Activated CD4-positive, alpha-beta T cell treated with anti-CD3 and anti-CD28 coated beads, Interleukin-10, Interleukin-2, amounts not matched to agents 100 ng/mL and 50 ng/mL, durations not matched to agents 16 hours and 8 hours (primary cell): ENCODE measurements around the gene NEDD9.

Experiments
- DNase-seq: peaks from one replicate; pipeline ENCODE4 v3.0.0-alpha.2; 2020

Gene NEDD9

GRCh38 chr6:11172501-11173327 lies 59.8 kb downstream of the NEDD9 start:
- DNase-seq = peak; percentile 70

GRCh38 chr6:11171952-11172351 lies 60.5 kb downstream of the NEDD9 start:
- DNase-seq = no peak

GRCh38 chr6:11168091-11168635 lies 64.3 kb downstream of the NEDD9 start:
- DNase-seq = no peak

- no peak for DNase-seq
Measured at GRCh38 chr6:11166948-11167347, 65.5 kb downstream of the NEDD9 start.

DNA sequence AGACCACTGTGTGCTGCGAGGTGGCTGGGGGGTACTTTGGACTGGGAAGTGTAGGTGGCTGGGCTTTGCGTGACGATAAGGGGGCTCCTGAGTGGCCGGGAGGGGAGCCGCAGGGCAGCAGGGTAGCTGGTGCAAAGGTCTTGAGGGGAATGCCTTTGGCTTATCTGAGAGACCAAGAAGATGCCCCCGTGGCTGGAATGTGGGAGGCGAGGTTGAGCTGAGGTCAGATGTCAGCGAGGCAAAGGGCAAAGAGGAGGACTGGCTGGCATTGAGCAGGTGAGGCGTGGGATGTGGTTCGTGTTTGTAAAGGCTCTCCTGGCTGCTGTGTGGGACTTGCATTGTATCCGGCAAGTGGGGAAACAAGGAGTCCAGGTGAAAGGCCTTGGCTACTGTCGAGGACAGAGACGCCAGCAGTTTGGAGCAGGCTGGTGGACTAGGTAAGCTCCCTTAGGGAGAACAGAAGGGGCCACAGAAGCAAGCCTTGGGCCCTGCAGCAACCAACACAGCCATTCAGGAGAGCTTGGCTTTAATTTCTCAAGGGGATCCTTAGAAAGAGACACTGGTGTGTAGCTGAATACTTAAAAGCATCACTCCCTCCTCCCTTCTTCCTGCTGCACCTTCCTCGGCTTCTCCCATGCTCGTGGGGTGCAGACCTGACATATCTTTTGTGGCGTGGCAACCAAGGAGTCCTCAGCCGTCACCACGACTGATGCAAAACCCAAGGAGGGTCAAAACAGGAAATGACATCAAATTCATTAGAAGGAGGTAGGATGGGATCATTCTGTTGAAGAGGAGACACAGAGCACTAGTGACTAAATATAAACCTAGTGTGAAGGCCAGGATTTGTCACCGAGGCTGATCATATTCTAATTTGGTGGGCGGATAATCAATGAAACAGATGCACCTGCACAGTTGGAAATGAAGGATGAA lies 67.5 kb downstream of the NEDD9 start:
- peak; percentile 41 for DNase-seq

DNA sequence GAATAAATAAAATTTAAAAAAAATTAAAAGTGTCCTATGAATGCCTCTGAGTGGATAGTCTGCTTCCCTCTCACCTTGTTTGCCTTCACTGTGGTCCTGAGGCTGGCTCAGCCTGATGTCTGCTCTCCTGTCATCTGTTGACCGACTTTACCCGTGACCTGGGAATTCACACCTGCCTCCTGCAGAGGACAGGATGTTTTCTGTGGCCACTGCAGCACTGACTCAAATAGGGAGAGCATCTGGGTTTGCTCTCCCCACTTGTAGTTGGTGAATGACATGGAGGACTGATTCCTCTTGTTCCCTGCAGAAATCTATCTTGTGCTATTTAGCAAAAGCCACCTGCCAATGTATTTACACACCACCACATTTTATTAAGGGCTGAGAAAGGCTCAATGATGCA lies 68.5 kb downstream of the NEDD9 start:
- DNase-seq = peak; percentile 72

DNA sequence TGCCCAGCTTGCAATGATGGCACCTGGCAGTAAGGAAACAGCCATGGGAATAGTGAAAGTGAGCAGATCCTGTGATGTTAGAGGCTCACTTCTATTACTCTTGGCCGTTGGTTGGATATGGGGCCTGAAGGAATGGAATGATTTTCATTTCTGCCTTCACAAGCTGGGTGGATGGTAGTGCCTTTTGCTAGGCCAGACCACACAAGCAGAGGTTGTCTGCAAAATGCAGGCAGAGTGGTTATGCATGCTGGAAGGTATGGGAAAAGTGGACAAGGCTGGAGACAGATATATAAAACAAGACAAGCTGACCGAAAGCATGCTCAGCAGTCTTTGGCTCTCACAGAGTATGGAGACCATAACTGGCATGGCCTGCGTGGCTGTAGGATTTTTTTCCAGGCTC lies 70.2 kb downstream of the NEDD9 start:
- no peak for DNase-seq

DNA sequence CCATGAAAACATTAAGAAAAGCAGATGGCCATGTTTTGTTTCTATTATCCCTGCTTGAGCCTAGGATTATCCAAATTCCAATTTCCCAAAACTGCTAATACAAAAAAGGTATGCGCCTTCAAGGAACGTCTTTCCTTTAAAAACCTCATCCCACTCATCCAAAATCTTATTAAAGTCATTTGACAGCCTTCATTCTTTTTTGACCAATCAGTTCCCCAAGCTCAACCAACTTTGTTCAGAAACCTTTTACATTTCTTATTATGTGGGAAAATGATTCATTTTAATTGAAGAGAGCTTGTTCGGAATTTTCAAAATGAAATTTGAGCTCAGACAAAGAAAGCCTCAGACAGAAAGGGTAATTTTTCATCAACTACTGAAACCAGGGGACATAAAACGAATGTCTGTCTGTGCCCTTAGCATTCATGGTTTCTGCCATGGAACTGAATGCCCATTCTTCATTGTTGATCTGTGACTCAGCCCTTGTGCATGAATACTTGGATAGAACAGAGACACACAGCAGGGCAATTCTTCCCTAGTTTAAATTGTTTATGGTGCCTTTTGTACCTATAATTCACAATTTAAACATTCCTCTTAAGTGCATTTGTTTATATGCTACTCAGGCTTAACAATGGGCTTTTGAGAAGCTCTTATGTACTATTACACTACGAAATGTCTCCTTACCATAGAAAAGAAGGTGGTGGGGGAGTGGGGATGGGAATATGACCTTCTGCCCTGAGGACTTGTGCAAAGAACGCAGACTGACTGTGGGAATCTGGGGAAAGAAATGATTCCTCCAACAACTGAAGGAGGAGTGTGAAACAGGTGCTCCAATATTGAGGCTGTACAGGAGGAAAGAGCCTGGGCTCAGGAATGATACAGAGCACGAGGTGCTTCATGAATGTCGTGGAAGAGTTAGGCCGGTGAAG lies 71.2 kb downstream of the NEDD9 start:
- no peak for DNase-seq

DNA sequence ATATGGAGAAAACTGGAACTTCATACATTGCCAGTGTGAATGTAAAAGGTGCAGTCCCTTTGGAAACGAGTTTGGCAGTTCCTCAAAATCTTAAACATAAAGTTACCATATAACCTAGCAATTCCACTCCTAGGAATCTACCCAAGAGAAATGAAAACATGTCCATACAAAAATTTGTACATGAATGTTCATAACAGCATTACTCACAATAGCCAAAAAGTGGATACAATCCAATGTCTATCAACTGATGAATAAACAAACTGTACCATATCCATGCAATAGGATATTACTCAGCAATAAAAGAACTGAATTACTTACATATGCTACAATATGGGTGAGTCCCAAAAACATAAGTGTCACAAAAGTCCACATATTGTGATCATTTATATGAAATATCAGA lies 72.3 kb downstream of the NEDD9 start:
- no peak for DNase-seq

DNA sequence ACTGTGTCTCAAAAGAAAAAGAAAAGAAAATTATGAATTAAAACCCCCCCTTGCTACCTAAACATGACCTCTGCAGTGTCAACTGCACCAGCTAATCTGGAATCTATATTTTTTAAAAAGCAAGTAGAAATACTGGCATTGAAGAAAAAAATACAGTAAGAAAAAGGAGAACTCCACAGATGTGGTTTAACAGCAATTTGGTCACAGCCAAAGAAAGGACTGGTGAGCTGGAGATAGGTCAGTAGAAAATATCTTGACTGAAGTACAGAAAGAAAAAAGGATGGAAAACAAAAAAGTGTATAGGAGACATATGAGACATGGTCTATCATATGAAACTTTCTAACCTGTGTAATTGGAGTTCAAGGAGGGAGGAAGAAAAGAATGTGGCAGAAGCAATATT lies 76.9 kb downstream of the NEDD9 start:
- no peak for DNase-seq

GRCh38 chr6:11153447-11153846 lies 79.0 kb downstream of the NEDD9 start:
- no peak for DNase-seq

GRCh38 chr6:11152581-11152980 lies 79.9 kb downstream of the NEDD9 start:
- no peak for DNase-seq

DNA sequence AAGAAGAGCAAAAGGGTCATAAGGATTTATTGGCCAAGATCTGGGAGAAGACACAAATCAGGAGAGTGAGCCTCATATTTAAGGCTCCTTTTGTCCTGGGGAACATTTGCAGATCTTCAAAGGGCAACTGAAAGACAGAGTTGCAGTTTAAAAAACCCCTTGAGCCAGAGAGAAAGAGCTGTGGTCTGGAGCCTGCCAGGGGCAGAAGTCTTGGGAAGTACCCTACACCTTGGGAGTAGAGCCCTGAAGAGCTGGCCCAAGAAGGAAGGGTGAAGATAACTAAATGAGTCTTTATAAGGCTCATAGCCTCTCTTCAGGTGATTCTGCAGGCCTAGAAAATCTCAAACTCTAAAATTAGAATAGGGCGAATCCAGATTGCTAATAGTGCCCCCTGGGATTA lies 81.0 kb downstream of the NEDD9 start:
- DNase-seq = no peak

DNA sequence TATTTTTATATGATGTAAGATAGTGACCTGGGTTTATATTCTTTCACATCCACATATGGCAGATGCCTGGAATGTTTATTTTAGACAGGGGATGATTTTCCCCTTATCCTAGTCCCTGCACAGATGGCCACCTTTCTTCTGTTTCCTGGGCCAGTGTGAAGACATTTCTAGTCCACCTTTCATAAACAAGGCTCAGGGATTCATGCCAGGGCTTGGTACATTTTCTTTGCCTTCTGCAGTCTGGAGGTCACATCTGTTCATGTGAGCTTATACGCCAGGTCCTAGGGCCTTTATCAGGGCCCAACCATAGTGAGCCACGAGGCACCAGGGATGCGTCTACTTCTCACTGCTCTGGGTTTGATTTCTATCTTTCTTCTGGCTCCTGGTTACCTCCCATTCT lies 82.9 kb downstream of the NEDD9 start:
- no peak for DNase-seq

DNA sequence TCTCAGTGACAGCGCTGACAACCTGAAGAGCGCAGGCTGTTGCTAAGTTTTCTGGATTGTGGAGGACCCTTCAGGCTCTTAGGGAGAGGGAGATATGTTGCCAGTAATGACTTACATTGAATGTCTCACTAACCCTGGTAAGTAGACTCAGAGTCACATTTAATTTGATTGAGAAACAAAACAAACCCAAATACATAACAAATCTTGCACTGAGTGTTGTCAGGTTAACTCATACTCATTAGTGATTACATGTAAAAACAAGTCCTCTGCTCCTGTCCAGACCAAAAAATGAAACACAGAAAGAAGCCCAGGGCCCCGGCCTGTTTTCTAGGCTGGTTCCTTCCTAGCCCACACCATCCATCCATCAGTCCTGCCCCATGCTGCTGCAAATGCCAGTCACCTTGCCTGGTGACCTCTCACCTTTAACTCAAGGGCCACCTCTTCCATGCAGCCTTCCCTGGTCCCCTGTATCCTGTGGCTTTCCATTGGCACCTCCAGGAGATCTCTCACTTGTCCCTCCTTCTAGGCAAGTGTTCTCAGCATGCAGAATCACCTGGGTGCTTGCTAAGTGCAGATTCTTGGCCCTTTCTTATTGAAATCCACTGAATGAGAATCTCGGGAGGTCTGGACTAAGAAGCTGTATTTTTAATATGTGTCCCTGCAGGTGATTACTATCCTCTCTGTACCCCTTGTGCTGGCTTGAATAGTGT lies 86.2 kb downstream of the NEDD9 start:
- no peak for DNase-seq

- peak; percentile 84 for DNase-seq
Measured at GRCh38 chr6:11144393-11144851, 88.0 kb downstream of the NEDD9 start.

DNA sequence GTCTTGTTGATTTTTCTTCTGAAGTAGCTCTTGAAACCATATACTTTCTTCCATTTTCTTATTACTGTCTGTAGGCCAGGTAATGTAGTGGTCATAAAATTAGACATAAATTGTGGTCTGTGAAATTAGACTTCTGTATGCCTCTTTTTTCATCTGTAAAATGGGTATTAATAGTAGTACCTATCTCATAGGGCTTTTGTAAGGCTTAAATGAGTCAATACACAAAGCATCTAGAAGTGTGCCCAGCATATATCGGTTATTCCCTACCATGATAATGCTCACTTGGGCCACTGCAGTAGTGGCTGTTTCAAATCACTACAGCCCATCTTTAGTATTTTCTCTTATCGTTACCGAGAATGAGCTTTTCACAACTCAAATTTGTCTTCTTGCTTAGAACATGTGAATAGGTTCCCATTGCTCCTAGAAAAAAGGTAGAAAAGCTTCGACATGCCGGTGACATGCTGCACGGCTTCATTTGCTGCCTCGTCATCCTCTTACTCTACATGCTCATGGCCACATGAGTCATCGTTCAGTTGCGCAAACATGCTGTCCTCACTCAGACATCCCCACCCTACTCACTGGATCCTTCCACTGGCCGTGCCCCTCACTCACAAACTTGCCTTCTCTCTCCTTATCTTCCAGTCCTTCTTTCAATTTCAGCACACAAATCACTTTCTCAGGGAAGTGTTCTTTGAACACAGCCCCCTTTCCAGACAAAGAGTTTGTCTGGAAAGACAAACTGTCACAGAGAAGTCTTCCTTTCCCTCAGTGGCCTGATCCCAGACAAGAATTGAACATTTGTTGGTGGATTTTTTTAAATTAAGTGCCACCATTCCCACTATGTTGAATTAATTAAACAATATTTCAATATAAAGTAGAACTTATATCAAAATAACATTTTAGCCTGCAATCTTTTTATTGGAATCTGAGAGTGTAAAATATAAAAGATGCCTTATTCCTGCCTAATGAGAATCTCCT lies 88.8 kb downstream of the NEDD9 start:
- DNase-seq = peak; percentile 22

GRCh38 chr6:11142296-11143027 lies 90.0 kb downstream of the NEDD9 start:
- DNase-seq = no peak

DNA sequence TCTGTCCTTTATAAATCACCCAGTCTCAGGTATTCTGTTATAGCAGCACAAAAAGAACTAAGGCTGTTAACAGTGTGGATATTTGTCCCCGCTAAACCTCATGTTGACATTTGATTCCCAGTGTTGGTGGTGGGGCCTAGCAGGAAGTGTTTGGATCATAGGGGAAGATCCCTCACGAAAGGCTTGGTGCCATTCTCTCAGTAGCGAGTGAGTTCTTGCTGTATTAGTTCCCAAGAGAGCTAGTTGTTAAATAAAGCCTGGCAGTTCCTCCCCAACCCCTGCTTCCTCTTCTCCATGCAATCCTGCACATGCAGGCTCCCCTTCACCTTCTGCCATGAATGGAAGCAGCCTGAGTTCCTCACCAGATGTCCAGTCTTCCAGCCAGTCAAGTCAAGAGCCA lies 91.2 kb downstream of the NEDD9 start:
- no peak for DNase-seq

DNA sequence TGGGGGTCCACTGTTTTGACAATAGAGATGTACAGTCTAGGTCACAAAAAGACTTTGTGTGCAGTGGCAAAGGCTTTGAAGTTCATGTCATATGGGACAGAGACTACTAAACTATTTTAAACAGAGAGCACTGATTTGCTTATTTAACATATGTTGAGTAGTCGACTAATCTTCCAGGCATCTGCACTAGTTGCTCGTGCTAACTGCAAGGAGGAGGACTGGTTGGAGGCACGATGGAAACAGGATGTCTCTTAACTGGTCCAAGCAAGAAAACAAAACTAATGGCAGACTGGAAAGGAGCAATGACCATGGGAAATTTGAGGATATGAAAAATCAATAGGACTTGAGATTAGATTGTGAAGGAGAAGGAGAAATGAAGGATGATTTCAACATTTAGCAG lies 92.4 kb downstream of the NEDD9 start:
- no peak for DNase-seq
